Hepatic stellate cell (primary cell): Measurements from ENCODE around the gene LDB2.
"Not testable (repeated sequence)": the region's sequence is repeated elsewhere in the genome, so short reads cannot be mapped to it uniquely, and the experiment has no call there.

Experiments used
- DNase-seq: peaks from one replicate; pipeline ENCODE4 v3.0.0; 2011; ENCODE audit warnings: low spot score

Gene LDB2

GRCh38 chr4:16646459-16646858, 252.0 kb downstream of the LDB2 start:
- DNase-seq: no peak

GRCh38 chr4:16643893-16644292, 254.6 kb downstream of the LDB2 start:
- no peak for DNase-seq

GRCh38 chr4:16642897-16643296, 255.5 kb downstream of the LDB2 start:
- no peak for DNase-seq

- DNase-seq: peak; percentile 24
Observed at GRCh38 chr4:16641971-16642370, 256.5 kb downstream of the LDB2 start.

- no peak for DNase-seq
Observed at GRCh38 chr4:16636912-16637630, 261.4 kb downstream of the LDB2 start.

GRCh38 chr4:16636304-16636703, 262.1 kb downstream of the LDB2 start:
- DNase-seq: no peak

- not testable (repeated sequence) for DNase-seq
Observed at GRCh38 chr4:16629274-16629673, 269.2 kb downstream of the LDB2 start.

GRCh38 chr4:16628835-16629234, 269.6 kb downstream of the LDB2 start:
- DNase-seq: not testable (repeated sequence)

- peak; percentile 64 for DNase-seq
Observed at GRCh38 chr4:16627999-16628398, 270.4 kb downstream of the LDB2 start.

- peak; percentile 81 for DNase-seq
Observed at GRCh38 chr4:16626945-16627344, 271.5 kb downstream of the LDB2 start.

GRCh38 chr4:16622826-16623225, 275.6 kb downstream of the LDB2 start:
- no peak for DNase-seq

- peak; percentile 70 for DNase-seq
Observed at GRCh38 chr4:16617435-16617834, 281.0 kb downstream of the LDB2 start.

GRCh38 chr4:16617011-16617410, 281.4 kb downstream of the LDB2 start:
- DNase-seq: peak; percentile 20

- no peak for DNase-seq
Observed at GRCh38 chr4:16609170-16609758, 289.2 kb downstream of the LDB2 start.

- no peak for DNase-seq
Observed at GRCh38 chr4:16608611-16609125, 289.8 kb downstream of the LDB2 start.

GRCh38 chr4:16608123-16608522, 290.3 kb downstream of the LDB2 start:
- peak; percentile 22 for DNase-seq

GRCh38 chr4:16607241-16608066, 291.0 kb downstream of the LDB2 start:
- DNase-seq: no peak

- DNase-seq: no peak
Observed at GRCh38 chr4:16606691-16607090, 291.8 kb downstream of the LDB2 start.

GRCh38 chr4:16603178-16603577, 295.3 kb downstream of the LDB2 start:
- no peak for DNase-seq

- DNase-seq: no peak
Observed at GRCh38 chr4:16598597-16599206, 299.7 kb downstream of the LDB2 start.

- peak; percentile 21 for DNase-seq
Observed at GRCh38 chr4:16597845-16598596, 300.4 kb downstream of the LDB2 start.

- no peak for DNase-seq
Observed at GRCh38 chr4:16597443-16597842, 301.0 kb downstream of the LDB2 start.
